Ascending aorta (tissue), 2 donors: Measurements from ENCODE around the gene KRT72. TPM values are rescaled to one million over a fixed set of nuclear protein-coding genes. Genes with fewer than 3 reads are reported as not detected.

ENCODE experiments used
- DNase-seq, 2 donors: peaks; one replicate each; pipeline ENCODE4 v3.0.0-alpha.2; 2019; ENCODE audit warnings: low spot score in 2 of 2
- H3K27ac ChIP-seq, 2 donors: fragments of 200-600 bp; sonication (generic); one replicate each; pipeline ENCODE4 v1.5.1; 2016 to 2017; ENCODE audit warnings: mild to moderate bottlenecking in 1 of 2
- H3K27me3 ChIP-seq: fragments of 200-600 bp; sonication (generic); one replicate; pipeline ENCODE4 v1.5.1; 2017
- H3K36me3 ChIP-seq, 2 donors: fragments of 200-600 bp; sonication (generic); one replicate each; pipeline ENCODE4 v1.5.1; 2016
- H3K4me1 ChIP-seq, 2 donors: fragments of 200-600 bp; sonication (generic); one replicate each; pipeline ENCODE4 v1.5.1; 2016 to 2017; ENCODE audit warnings: mild to moderate bottlenecking in 1 of 2
- H3K4me3 ChIP-seq, 2 donors: fragments of 200-600 bp; sonication (generic); one replicate each; pipeline ENCODE4 v1.5.1; 2016 to 2017; ENCODE audit warnings: mild to moderate bottlenecking in 1 of 2
- H3K9me3 ChIP-seq, 2 donors: fragments of 200-600 bp; sonication (generic); one replicate each; pipeline ENCODE4 v1.5.1; 2016
- CTCF ChIP-seq, 3 experiments: fragments of 200-600 bp in 2 of 3; fragments of 450-650 bp in 1 of 3; sonication (generic) in 2 of 3; IDR thresholded peaks; one replicate each; pipeline ENCODE4 v1.5.1; 2016 to 2019; ENCODE audit warnings: antibody characterized with exemption in 3 of 3, mild to moderate bottlenecking in 1 of 3, moderate library complexity in 1 of 3
- intact Hi-C: fragments of 100-400 bp; cut with DNase I; formaldehyde crosslinking; loops from one replicate; pipeline ENCODE4 v1.15.1; 2023
- total RNA-seq: library from RNA; depleted of rRNA; stranded (reverse); fragments of >200 nt; gene quantifications from one replicate; pipeline ENCODE4 v1.1.0, GENCODE V29; 2016

Gene KRT72
- total RNA-seq, 1 donor from 2014 or later = not detected

- Histone ChIP-seq H3K4me1 (no peaks in the 10 kb centered on the region), H3K27me3 (no peaks in the 10 kb centered on the region), H3K4me3 (no peak overlapping the region), H3K36me3 (no peaks in the 10 kb centered on the region), H3K9me3 (no peaks in the 10 kb centered on the region), H3K27ac (no peak overlapping the region)
- no peak for TF ChIP-seq CTCF (IDR thresholded peaks at IDR 0.05)
- intact Hi-C loops = no loop called here
- no peak for DNase-seq
Measured at GRCh38 chr12:52615912-52616311, 14.6 kb upstream of the KRT72 start.

DNA sequence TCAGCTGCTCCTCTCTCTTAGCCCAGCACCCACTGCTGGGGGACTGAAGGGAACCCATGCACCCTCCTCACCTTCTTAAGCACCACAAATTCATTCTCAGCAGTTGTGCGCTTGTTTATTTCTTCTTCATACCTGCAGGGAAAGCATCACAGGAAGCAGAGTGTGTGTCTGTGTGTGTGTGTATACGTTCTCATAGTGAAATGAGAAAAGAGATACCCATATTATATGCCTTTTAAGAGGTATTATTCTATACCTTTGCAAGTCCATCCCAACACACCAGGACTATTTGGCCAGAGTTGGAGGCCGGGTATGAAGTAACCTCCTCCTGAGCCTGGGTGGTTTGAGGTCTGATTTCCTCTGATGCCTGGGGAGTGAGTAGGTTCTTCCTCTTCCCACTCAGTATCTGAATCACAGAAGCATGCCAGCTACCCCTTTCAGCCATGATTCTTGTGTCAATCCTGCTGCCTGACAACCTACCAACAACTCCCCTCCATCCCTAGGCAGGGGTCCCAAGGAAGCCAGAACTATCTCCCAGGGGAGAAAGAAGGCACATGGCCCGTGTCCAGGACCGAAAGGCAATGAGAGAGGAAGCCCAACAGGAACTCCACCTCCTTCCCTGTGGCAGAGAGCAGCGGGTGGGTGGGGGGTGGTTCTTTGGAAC is 14.1 kb upstream of the KRT72 start:
- no peak for TF ChIP-seq CTCF (IDR thresholded peaks at IDR 0.05)
- Histone ChIP-seq H3K36me3 (no peaks in the 10 kb centered on the region), H3K27me3 (no peaks in the 10 kb centered on the region), H3K4me1 (no peaks in the 10 kb centered on the region), H3K27ac (no peak overlapping the region), H3K4me3 (no peak overlapping the region), H3K9me3 (no peaks in the 10 kb centered on the region)
- peak in 1 of 2 donors; percentile 46 for DNase-seq
- intact Hi-C loops = no loop called here

GRCh38 chr12:52614381-52615207 is 13.3 kb upstream of the KRT72 start:
- no peaks in the 10 kb centered on the region for H3K4me1 ChIP-seq
- TF ChIP-seq CTCF (IDR thresholded peaks at IDR 0.05) = no peak
- H3K9me3 ChIP-seq = no peaks in the 10 kb centered on the region
- no peaks in the 10 kb centered on the region for H3K36me3 ChIP-seq
- intact Hi-C loops = no loop called here
- H3K4me3 ChIP-seq = no peak overlapping the region
- H3K27ac ChIP-seq = no peak overlapping the region
- DNase-seq = peak in 1 of 2 donors; percentile 51
- no peaks in the 10 kb centered on the region for H3K27me3 ChIP-seq

DNA sequence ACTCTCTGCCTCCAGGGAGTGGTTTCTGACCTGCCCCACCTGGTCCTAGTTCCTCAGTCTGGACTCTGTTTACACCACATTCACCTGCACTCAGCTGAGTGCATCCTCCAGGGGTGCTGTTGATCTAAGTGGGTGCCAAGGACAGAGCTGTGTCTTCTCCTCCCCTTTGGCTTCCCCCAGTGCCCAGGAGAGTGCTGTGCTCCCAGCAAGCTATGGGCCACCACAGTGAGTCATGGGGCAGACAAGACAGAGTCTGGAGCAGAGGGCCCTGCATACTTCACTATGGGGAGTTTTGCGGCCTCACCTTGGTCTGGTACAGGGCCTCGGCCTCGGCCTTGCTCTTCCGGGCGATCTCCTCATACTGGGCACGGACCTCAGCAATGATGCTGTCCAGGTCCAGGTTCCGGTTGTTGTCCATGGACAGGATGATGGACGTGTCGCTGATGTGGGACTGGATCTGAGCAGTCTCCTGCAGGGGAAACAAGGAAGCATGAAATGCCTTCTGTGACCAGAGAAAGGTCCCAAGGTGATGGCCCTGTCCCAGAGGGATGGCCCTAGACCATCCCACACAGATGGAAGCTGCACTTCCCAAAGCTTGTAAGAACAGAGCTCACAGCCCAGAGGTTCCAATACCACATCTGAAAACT is 12.2 kb upstream of the KRT72 start:
- Histone ChIP-seq H3K27ac (no peak overlapping the region), H3K27me3 (no peaks in the 10 kb centered on the region), H3K36me3 (no peaks in the 10 kb centered on the region), H3K4me3 (no peak overlapping the region), H3K4me1 (no peaks in the 10 kb centered on the region), H3K9me3 (no peaks in the 10 kb centered on the region)
- peak in 1 of 2 donors; percentile 37 for DNase-seq
- intact Hi-C loops = no loop called here
- no peak for TF ChIP-seq CTCF (IDR thresholded peaks at IDR 0.05)

DNA sequence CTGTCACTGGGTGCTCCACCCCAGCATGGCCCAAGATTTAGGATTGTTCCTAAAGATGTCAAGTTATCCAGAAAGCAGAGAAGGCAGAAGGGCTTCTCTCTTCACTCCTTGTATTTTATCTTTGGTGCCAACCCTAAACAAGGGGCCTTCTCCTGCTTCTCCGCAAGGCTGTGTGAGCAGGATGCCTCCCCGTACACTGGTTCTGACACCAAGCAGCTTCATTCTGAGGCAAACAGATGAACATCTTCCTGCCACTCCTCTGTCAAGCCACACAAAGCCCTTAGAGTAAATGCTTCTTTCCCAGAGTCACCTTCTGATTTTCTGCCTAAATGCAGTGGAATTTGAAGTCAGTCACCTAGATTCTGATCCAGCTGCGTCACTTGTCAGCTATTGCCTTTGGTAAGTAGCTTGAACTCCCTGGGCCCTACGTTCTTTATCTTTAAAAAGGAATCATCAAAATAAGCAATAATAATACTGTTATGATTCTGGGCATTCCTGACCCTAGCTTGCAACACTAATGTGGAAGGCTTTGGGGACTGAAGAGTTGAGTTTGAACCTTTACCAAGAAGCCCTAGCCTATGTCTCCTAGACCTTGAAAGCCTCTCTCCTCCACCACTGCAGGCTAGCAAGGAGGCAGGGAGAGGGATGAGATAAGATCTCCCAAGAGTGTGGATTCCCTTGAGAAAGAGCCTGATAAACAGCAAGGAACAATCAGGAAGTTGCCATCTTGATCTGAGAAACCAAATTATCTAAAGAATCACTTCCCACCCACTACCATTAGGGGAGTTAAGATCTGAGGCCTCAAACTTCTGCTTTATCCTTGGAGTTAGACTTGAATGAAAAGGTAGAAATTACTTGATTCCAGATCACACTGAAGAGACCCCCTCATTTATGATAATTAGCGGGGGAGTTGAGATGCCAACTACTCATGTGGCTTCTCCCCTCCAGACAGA is 11.4 kb upstream of the KRT72 start:
- no peak overlapping the region for H3K4me3 ChIP-seq
- no peak overlapping the region for H3K27ac ChIP-seq
- intact Hi-C loops = no loop called here
- DNase-seq = no peak
- no peaks in the 10 kb centered on the region for H3K9me3 ChIP-seq
- no peaks in the 10 kb centered on the region for H3K27me3 ChIP-seq
- no peaks in the 10 kb centered on the region for H3K4me1 ChIP-seq
- H3K36me3 ChIP-seq = no peaks in the 10 kb centered on the region
- TF ChIP-seq CTCF (IDR thresholded peaks at IDR 0.05) = no peak
